ENCODE data around the gene FER. TPM values are rescaled to one million over a fixed set of nuclear protein-coding genes. Genes with fewer than 3 reads are reported as not detected.

Gene FER
- total RNA-seq, 1 donor from 2014 or later: 99.2 TPM

- peak; percentile 39 for ATAC-seq
- intact Hi-C loops (cut with DNase I): no loop called here
Observed at GRCh38 chr5:109239456-109239855, 491.8 kb downstream of the FER start.

DNA sequence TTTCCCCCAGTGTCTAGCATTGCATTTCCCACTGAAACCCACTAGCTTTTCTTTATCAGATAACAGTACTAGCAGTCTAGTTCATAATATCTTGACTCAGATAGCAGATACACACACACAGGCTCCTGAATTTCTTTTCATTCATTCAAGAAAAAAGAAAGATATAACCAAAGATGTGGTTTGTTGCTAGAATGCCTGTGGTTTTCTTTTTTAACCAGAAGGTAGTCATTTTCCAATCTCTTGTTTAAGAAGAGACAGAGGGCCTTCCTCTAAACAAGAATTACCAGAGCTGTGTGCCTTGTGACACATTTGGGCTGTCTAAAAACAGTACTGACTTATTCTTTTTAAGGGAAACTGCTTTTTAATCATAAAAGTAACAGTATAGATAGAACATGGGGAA lies 494.8 kb downstream of the FER start:
- intact Hi-C loops (cut with DNase I): no loop called here
- ATAC-seq (no peak), DNase-seq (ENCODE audit: low spot score) (no peak)

More at GRCh38 chr5:109239456-109239855, 491.8 kb downstream of the FER start:
- DNase-seq (ENCODE audit: low spot score): no peak

DNA sequence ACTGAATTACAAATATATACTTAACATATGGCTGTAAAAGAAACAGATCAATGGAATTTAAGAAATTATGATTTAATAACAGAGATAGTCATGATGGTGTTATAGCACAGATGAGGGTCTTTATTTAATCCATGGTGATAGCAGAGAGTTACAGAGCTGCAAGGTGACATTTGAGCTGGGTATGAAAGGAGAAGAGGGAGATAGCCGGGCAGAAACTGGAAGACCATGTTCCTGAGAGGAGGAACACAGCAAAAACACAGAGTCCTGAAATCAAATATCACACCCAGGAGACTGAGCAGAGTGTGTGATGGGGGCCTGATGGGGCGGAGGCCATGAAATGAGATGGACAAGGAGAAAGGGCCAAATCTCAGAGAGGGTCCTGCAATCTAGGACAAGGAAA lies 498.7 kb downstream of the FER start:
- ATAC-seq (no peak), DNase-seq (ENCODE audit: low spot score) (no peak)
- intact Hi-C loops (cut with DNase I): no loop called here
